Epithelial cell of prostate (primary cell): ENCODE measurements around the gene BTNL8.
"Not testable (repeated sequence)": the region's sequence is repeated elsewhere in the genome, so short reads cannot be mapped to it uniquely, and the experiment has no call there.

Experiments used
- DNase-seq: peaks from one replicate; pipeline ENCODE4 v3.0.0-alpha.2; 2011; ENCODE audit warnings: low read depth, low spot score
- H3K27ac ChIP-seq: fragments of 450-650 bp; 2 replicates; pipeline ENCODE4 v1.5.1; 2017; ENCODE audit warnings: mild to moderate bottlenecking

The BTNL8 gene

GRCh38 chr5:180874804-180875582, 24.0 kb upstream of the BTNL8 start:
- DNase-seq: no peak
- H3K27ac ChIP-seq: no peak overlapping the region

GRCh38 chr5:180875860-180876426, 23.0 kb upstream of the BTNL8 start:
- H3K27ac ChIP-seq: no peak overlapping the region
- DNase-seq: no peak

GRCh38 chr5:180885845-180886529, 13.0 kb upstream of the BTNL8 start:
- H3K27ac ChIP-seq, DNase-seq: not testable (repeated sequence)

- no peak for DNase-seq
- H3K27ac ChIP-seq: no peak overlapping the region
These were observed 9.6 kb upstream of the BTNL8 start for GRCh38 chr5:180889381-180889780.

- DNase-seq, H3K27ac ChIP-seq: not testable (repeated sequence)
These were observed 3.6 kb upstream of the BTNL8 start for GRCh38 chr5:180895330-180895729.

GRCh38 chr5:180900178-180900577, 1.2 kb downstream of the BTNL8 start:
- no peak for DNase-seq
- H3K27ac ChIP-seq: no peak overlapping the region

- no peak overlapping the region for H3K27ac ChIP-seq
- no peak for DNase-seq
These were observed 2.5 kb downstream of the BTNL8 start for GRCh38 chr5:180901319-180902009.

- no peak for DNase-seq
- no peak overlapping the region for H3K27ac ChIP-seq
These were observed 9.4 kb downstream of the BTNL8 start for GRCh38 chr5:180908400-180908799.

- no peak overlapping the region for H3K27ac ChIP-seq
- no peak for DNase-seq
These were observed 10.2 kb downstream of the BTNL8 start for GRCh38 chr5:180908998-180909731.

GRCh38 chr5:180909782-180910181, 10.8 kb downstream of the BTNL8 start:
- no peak overlapping the region for H3K27ac ChIP-seq
- DNase-seq: no peak

- no peak overlapping the region for H3K27ac ChIP-seq
- DNase-seq: no peak
These were observed 11.2 kb downstream of the BTNL8 start for GRCh38 chr5:180910182-180910581.

- no peak overlapping the region for H3K27ac ChIP-seq
- no peak for DNase-seq
These were observed 11.8 kb downstream of the BTNL8 start for GRCh38 chr5:180910735-180911134.

- no peak for DNase-seq
- H3K27ac ChIP-seq: no peak overlapping the region
These were observed 15.7 kb downstream of the BTNL8 start for GRCh38 chr5:180914646-180915045.

- no peak for DNase-seq
- H3K27ac ChIP-seq: no peak overlapping the region
These were observed 17.0 kb downstream of the BTNL8 start for GRCh38 chr5:180915924-180916323.

- no peak for DNase-seq
- no peak overlapping the region for H3K27ac ChIP-seq
These were observed 19.4 kb downstream of the BTNL8 start for GRCh38 chr5:180918380-180918779.

- no peak for DNase-seq
- no peak overlapping the region for H3K27ac ChIP-seq
These were observed 21.8 kb downstream of the BTNL8 start for GRCh38 chr5:180920710-180921109.

GRCh38 chr5:180922932-180923331, 24.0 kb downstream of the BTNL8 start:
- no peak overlapping the region for H3K27ac ChIP-seq
- DNase-seq: no peak

GRCh38 chr5:180932660-180933059, 33.7 kb downstream of the BTNL8 start:
- DNase-seq: no peak
- no peak overlapping the region for H3K27ac ChIP-seq

- H3K27ac ChIP-seq: no peak overlapping the region
- no peak for DNase-seq
These were observed 36.2 kb downstream of the BTNL8 start for GRCh38 chr5:180935203-180935602.

- H3K27ac ChIP-seq: no peak overlapping the region
- no peak for DNase-seq
These were observed 39.3 kb downstream of the BTNL8 start for GRCh38 chr5:180938294-180938693.
